Panc1 (cell line): ENCODE data around the gene CCK.

Experiments
- POLR2AphosphoS5 ChIP-seq: IDR thresholded peaks from 2 replicates; pipeline ENCODE4 v1.6.1; 2012; ENCODE audit warnings: mild to moderate bottlenecking, low read depth, low read length, moderate library complexity
- SIN3A ChIP-seq: IDR thresholded peaks from 2 replicates; pipeline ENCODE4 v1.6.1; 2012; ENCODE audit warnings: low read depth, mild to moderate bottlenecking, low read length, moderate library complexity, borderline replicate concordance; ENCODE audit not compliant: insufficient read depth
- TCF7L2 ChIP-seq: IDR thresholded peaks from 2 replicates; pipeline ENCODE4 v1.6.1; 2011; ENCODE audit warnings: mild to moderate bottlenecking, low read depth, low read length, inconsistent platforms
- TF ChIP-seq, protein P1 (sequence below): fragments of 450-650 bp; IDR thresholded peaks from 2 replicates; pipeline ENCODE4 v1.5.1; 2017; ENCODE audit warnings: mild to moderate bottlenecking

DNA sequence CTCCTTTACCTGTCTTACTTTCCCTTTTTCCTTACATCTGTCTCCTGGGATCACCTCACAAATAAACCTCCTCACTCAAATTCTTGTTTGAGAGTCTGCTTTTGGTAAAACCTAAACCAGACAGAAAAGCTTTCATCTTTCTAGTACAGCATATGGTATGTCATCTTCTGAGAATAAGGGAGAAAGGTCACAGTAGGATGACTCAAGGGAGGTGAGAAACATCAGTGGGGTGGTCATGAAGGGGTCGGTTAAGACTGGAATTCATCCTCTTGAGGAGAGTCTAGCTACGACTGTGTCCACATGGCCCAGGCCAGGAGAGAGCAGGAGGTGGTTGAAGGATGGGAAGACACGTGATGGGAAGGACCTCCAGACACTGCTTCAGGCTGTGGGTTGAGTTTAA is 34.8 kb upstream of the CCK start:
- TF ChIP-seq, protein P1, sequence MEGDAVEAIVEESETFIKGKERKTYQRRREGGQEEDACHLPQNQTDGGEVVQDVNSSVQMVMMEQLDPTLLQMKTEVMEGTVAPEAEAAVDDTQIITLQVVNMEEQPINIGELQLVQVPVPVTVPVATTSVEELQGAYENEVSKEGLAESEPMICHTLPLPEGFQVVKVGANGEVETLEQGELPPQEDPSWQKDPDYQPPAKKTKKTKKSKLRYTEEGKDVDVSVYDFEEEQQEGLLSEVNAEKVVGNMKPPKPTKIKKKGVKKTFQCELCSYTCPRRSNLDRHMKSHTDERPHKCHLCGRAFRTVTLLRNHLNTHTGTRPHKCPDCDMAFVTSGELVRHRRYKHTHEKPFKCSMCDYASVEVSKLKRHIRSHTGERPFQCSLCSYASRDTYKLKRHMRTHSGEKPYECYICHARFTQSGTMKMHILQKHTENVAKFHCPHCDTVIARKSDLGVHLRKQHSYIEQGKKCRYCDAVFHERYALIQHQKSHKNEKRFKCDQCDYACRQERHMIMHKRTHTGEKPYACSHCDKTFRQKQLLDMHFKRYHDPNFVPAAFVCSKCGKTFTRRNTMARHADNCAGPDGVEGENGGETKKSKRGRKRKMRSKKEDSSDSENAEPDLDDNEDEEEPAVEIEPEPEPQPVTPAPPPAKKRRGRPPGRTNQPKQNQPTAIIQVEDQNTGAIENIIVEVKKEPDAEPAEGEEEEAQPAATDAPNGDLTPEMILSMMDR, result no peak
- TF ChIP-seq TCF7L2 (no peak), POLR2AphosphoS5 (no peak), SIN3A (no peak)
